NCI-H2227 (cell line): ENCODE results near the gene TBXT.

Experiments used
- DNase-seq: peaks from one replicate; lab custom pipeline; 2025; ENCODE audit not compliant: unreplicated experiment; lab: John Stamatoyannopoulos, UW

The TBXT gene

GRCh38 chr6:166119116-166119911, 48.3 kb downstream of the TBXT start:
- no peak for DNase-seq

GRCh38 chr6:166115609-166116008, 52.0 kb downstream of the TBXT start:
- DNase-seq, result no peak

GRCh38 chr6:166112580-166112979, 55.1 kb downstream of the TBXT start:
- no peak for DNase-seq

GRCh38 chr6:166109608-166110007, 58.0 kb downstream of the TBXT start:
- DNase-seq, result no peak
